Nasal cavity respiratory epithelium epithelial cell of viscerocranial mucosa (primary cell): ENCODE measurements around the gene ATP2C1. TPM values are rescaled to one million over a fixed set of nuclear protein-coding genes. Genes with fewer than 3 reads are reported as not detected.

Experiments used
- total RNA-seq: library from RNA; depleted of rRNA; stranded (reverse); fragments of >200 nt; gene quantifications from 2 replicates; pipeline ENCODE4 v1.2.3, GENCODE V29; 2014

The ATP2C1 gene
- total RNA-seq: 161 and 237 TPM in 2 replicates

GRCh38 chr3:130893376-130894129 is at the start of gene ATP2C1:
Gene ATP2C1, plus strand, starts transcription at chr3:130894084. Its CDS starts 686 bp downstream, at chr3:130894770.

GRCh38 chr3:131026321-131027151 is 132.7 kb downstream of the ATP2C1 start, which contains the start of the genes ASTE1 and NEK11:
Gene ASTE1, minus strand, starts transcription at chr3:131026825. Its CDS starts 1,519 bp downstream, at chr3:131025306.
Gene NEK11, plus strand, starts transcription at chr3:131026877. Its CDS starts 2,832 bp downstream, at chr3:131029709.

Other genes with a start within 250 kb of the ATP2C1 start
- 32.5 and 37.2 TPM in 2 replicates for gene PIK3R4, start 147.3 kb upstream of the ATP2C1 start, total RNA-seq
- gene ASTE1, start 132.7 kb downstream of the ATP2C1 start, total RNA-seq: 6.8 and 7.1 TPM in 2 replicates
- gene NEK11, start 132.8 kb downstream of the ATP2C1 start, total RNA-seq: 4.4 and 8.0 TPM in 2 replicates